Mesothelial cell of epicardium (in vitro differentiated cells): ENCODE data around the gene FAM174A. TPM values are rescaled to one million over a fixed set of nuclear protein-coding genes. Genes with fewer than 3 reads are reported as not detected.

ENCODE experiments used
- DNase-seq, 2 experiments: peaks; one replicate each; pipeline ENCODE4 v3.0.0; 2021; ENCODE audit warnings: low spot score in 2 of 2; ENCODE audit not compliant: unreplicated experiment in 2 of 2
- H3K27ac Mint-ChIP-seq: 2 replicates; pipeline ENCODE4 v1.8.0; 2021; ENCODE audit warnings: mixed read lengths
- H3K27me3 Mint-ChIP-seq: 2 replicates; pipeline ENCODE4 v1.8.0; 2021; ENCODE audit warnings: low read depth, mixed read lengths
- H3K36me3 Mint-ChIP-seq: 2 replicates; pipeline ENCODE4 v1.8.0; 2021; ENCODE audit warnings: mixed read lengths
- H3K4me1 Mint-ChIP-seq: 2 replicates; pipeline ENCODE4 v1.8.0; 2021; ENCODE audit warnings: mixed read lengths
- H3K4me3 Mint-ChIP-seq: 2 replicates; pipeline ENCODE4 v1.8.0; 2021; ENCODE audit warnings: mild to moderate bottlenecking, moderate library complexity, mixed read lengths
- H3K9me3 Mint-ChIP-seq: 2 replicates; pipeline ENCODE4 v1.8.0; 2021; ENCODE audit warnings: mixed read lengths
- CTCF ChIP-seq: fragments of 200-600 bp; sonication (generic); IDR thresholded peaks from one replicate; pipeline ENCODE4 v1.5.0; 2021; ENCODE audit warnings: antibody characterized with exemption; ENCODE audit not compliant: unreplicated experiment
- total RNA-seq: library from RNA; stranded (reverse); gene quantifications from 3 replicates; pipeline ENCODE4 v1.2.1, GENCODE V29; 2021

Gene FAM174A
- total RNA-seq, 1 donor from 2014 or later = 12.5 TPM

GRCh38 chr5:100634937-100635534 is 99.9 kb downstream of the FAM174A start:
- peaks cover 22% of the 10 kb centered on the region for H3K4me1 Mint-ChIP-seq
- H3K27ac Mint-ChIP-seq = no peak overlapping the region
- no peak for TF ChIP-seq CTCF
- H3K36me3 Mint-ChIP-seq = no peaks in the 10 kb centered on the region
- no peak overlapping the region for H3K4me3 Mint-ChIP-seq
- H3K27me3 Mint-ChIP-seq = peaks cover 17% of the 10 kb centered on the region
- no peak for DNase-seq
- no peaks in the 10 kb centered on the region for H3K9me3 Mint-ChIP-seq
